ENCODE results near the gene COMT.

GRCh38 chr22:20002636-20003035 lies 61.1 kb downstream of the COMT start:
- TF ChIP-seq CTCF (tag by site-specific recombination; IDR thresholded peaks at IDR 0.05) (no peak), ZNF670 (tag by site-specific recombination; IDR thresholded peaks at IDR 0.05; ENCODE audit: low read depth) (no peak), GLI2 (tag by site-specific recombination; IDR thresholded peaks at IDR 0.05; ENCODE audit: borderline replicate concordance, low read depth) (no peak), ZEB2 (tag by site-specific recombination; IDR thresholded peaks at IDR 0.05) (no peak), KLF10 (tag by site-specific recombination; IDR thresholded peaks at IDR 0.05) (no peak), ZNF248 (tag by site-specific recombination; IDR thresholded peaks at IDR 0.05) (no peak), ZNF140 (tag by site-specific recombination; IDR thresholded peaks at IDR 0.05) (no peak), KLF1 (tag by site-specific recombination; IDR thresholded peaks at IDR 0.05) (no peak)
